ENCODE data around the gene RIN2.
A peak's percentile ranks its signal among the peaks of the same experiment; 100 is the strongest.

RIN2 gene

GRCh38 chr20:19758133-19758500, at the start of gene RIN2:
Gene RIN2, plus strand, starts transcription at chr20:19758258. Its CDS starts 131,344 bp downstream, at chr20:19889602.
- peak within 1 kb of the TSS; percentile 66 for H3K27ac ChIP-seq
- TF ChIP-seq ZFX (IDR thresholded peaks at IDR 0.05) (no peak), CTCF (conservative IDR thresholded peaks at IDR 0.05) (no peak)

GRCh38 chr20:19709635-19710335, 48.3 kb upstream of the RIN2 start:
- no peak for TF ChIP-seq ZFX (IDR thresholded peaks at IDR 0.05)
- no peak for TF ChIP-seq CTCF (conservative IDR thresholded peaks at IDR 0.05)
- no peak overlapping the region for H3K27ac ChIP-seq

GRCh38 chr20:19710336-19711120, 47.5 kb upstream of the RIN2 start:
- TF ChIP-seq CTCF (conservative IDR thresholded peaks at IDR 0.05) (no peak), ZFX (IDR thresholded peaks at IDR 0.05) (no peak)
- no peak overlapping the region for H3K27ac ChIP-seq

GRCh38 chr20:19711126-19711525, 46.9 kb upstream of the RIN2 start:
- H3K27ac ChIP-seq: no peak overlapping the region
- TF ChIP-seq CTCF (conservative IDR thresholded peaks at IDR 0.05): no peak
- TF ChIP-seq ZFX (IDR thresholded peaks at IDR 0.05): no peak

- TF ChIP-seq CTCF (conservative IDR thresholded peaks at IDR 0.05) (no peak), ZFX (IDR thresholded peaks at IDR 0.05) (no peak)
- peak overlapping the region; percentile 24; the same call in 1 of the 2 replicates for H3K27ac ChIP-seq
Observed at GRCh38 chr20:19712721-19713260, 45.3 kb upstream of the RIN2 start.

- H3K27ac ChIP-seq: no peak overlapping the region
- no peak for TF ChIP-seq ZFX (IDR thresholded peaks at IDR 0.05)
- no peak for TF ChIP-seq CTCF (conservative IDR thresholded peaks at IDR 0.05)
Observed at GRCh38 chr20:19713822-19714578, 44.1 kb upstream of the RIN2 start.

GRCh38 chr20:19714579-19714840, 43.5 kb upstream of the RIN2 start:
- no peak for TF ChIP-seq CTCF (conservative IDR thresholded peaks at IDR 0.05)
- TF ChIP-seq ZFX (IDR thresholded peaks at IDR 0.05): no peak
- H3K27ac ChIP-seq: no peak overlapping the region

All from C4-2B (cell line).